ENCODE results near the gene SNX8. TPM values are rescaled to one million over a fixed set of nuclear protein-coding genes. Genes with fewer than 3 reads are reported as not detected.

Gene SNX8
- total and polyA plus RNA-seq, 2 of the 8 experiments (the other 6 are each of a cell fraction or from before 2014, with no cell fraction given): 46.2 to 70.8 TPM

DNA sequence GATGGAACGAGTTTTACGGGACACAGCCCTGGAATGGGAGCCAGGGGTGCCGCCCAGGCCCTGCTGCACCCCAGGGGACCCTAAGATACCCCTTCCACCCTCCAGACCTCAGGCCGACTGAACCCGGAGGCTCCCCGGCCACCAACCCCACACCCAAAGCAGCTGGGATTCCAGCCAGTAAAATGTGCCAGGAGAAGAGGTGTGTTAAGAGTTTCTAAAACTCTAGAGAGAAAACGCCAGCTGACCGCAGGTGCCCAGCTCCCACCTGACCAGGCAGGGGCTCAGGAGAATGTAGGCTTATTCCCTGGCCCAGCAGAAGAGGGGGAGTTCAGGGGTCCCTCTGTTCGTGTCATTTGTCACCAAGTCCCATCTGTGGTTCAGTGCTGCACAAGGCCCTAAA lies 54.8 kb downstream of the SNX8 start:
- Histone ChIP-seq H3K18ac (ENCODE audit: extremely low read depth, low read length) (no peak overlapping the region), H4K91ac (replicated peaks; ENCODE audit: insufficient read length, low read length) (no peak overlapping the region), H3K27me3 (replicated peaks in 1 of 4; ENCODE audit: control insufficient read depth in 3 of 4, extremely low read depth in 1 of 4, insufficient read depth in 3 of 4, low read length in 3 of 4) (no peaks in the 10 kb centered on the region), H3K23ac (ENCODE audit: insufficient read length) (no peak overlapping the region), H4K20me1 (replicated peaks in 1 of 2; ENCODE audit: control insufficient read depth in 1 of 2, insufficient read depth in 2 of 2, low read length in 2 of 2) (peaks cover 0 to 11% of the 10 kb centered on the region in 2 experiments), H3K9ac (replicated peaks in 1 of 4; ENCODE audit: extremely low read depth in 1 of 4, low read depth in 3 of 4, low read length in 3 of 4) (no peak overlapping the region), H3K4me1 (replicated peaks in 1 of 4; ENCODE audit: control insufficient read depth in 3 of 4, insufficient read depth in 4 of 4, low read length in 3 of 4) (no peaks in the 10 kb centered on the region), H4K5ac (ENCODE audit: insufficient read length, low read depth, low read length) (no peak overlapping the region), H3K27ac (ENCODE audit: low read depth, low read length) (no peak overlapping the region), H2BK20ac (ENCODE audit: low read length) (no peak overlapping the region), H3K14ac (ENCODE audit: insufficient read length) (no peak overlapping the region), H3K4me3 (ENCODE audit: extremely low read depth in 1 of 4, insufficient read depth in 2 of 4, low read depth in 3 of 4, low read length in 4 of 4) (no peak overlapping the region), H3K79me1 (ENCODE audit: low read depth, low read length) (no peaks in the 10 kb centered on the region), H2BK12ac (ENCODE audit: low read depth, low read length) (no peak overlapping the region), H3K79me2 (ENCODE audit: control insufficient read depth in 1 of 2, insufficient read depth in 2 of 2, low read length in 2 of 2) (no peaks in the 10 kb centered on the region), H3K36me3 (ENCODE audit: control insufficient read depth in 2 of 4, insufficient read depth in 4 of 4, low read length in 3 of 4) (peaks cover 4 to 14% (median 5%) of the 10 kb centered on the region in 4 experiments; a peak in 5 of 8 replicates), H3K56ac (replicated peaks; ENCODE audit: insufficient read length, low read depth, low read length) (no peak overlapping the region), H3K4me2 (ENCODE audit: insufficient read depth in 1 of 2, low read depth in 2 of 2, low read length in 2 of 2) (no peak overlapping the region), H3K23me2 (ENCODE audit: low read depth, low read length) (no peaks in the 10 kb centered on the region), H4K8ac (ENCODE audit: extremely low read depth, insufficient read depth, low read length) (no peak overlapping the region), H2BK15ac (ENCODE audit: low read length) (no peak overlapping the region), H2BK120ac (replicated peaks; ENCODE audit: low read depth, low read length) (no peak overlapping the region), H2AFZ (ENCODE audit: low read length) (no peak overlapping the region), H3K9me3 (ENCODE audit: insufficient read depth in 2 of 2, low read depth in 1 of 2, low read length in 1 of 2) (no peaks in the 10 kb centered on the region), H3K4ac (replicated peaks; ENCODE audit: insufficient read length, low read depth, low read length) (no peak overlapping the region), H2AK5ac (ENCODE audit: low read depth, low read length) (no peak overlapping the region), H2BK5ac (ENCODE audit: low read depth, low read length) (no peak overlapping the region)
- 92% methylated on average over 9 of the region's 9 CpGs; no CpG with 5 or more reads in 1 of the 2 experiments for WGBS, 2 experiments (ENCODE audit: extremely low coverage in 1 of 2, insufficient coverage in 1 of 2, insufficient read length in 1 of 2, insufficient replicate concordance in 2 of 2, low coverage in 1 of 2, low lambda C conversion rate in 2 of 2, missing lambda C conversion rate in 1 of 2)
- FAIRE-seq (no peak), DNase-seq (ENCODE audit: low read depth in 1 of 2, low spot score in 2 of 2) (no peak)
- CTCF ChIA-PET (ENCODE audit: partially characterized antibody): interaction anchor here (0.6 to 7.4 kb wide), 7 partner anchors 11 to 376 kb away, joined by 3 to 38 read pairs (median 3); no protein-coding TSS in a partner anchor
- TF ChIP-seq ATF3 (IDR thresholded peaks at IDR 0.05; ENCODE audit: insufficient read depth, low read depth, low read length) (no peak), SP1 (IDR thresholded peaks at IDR 0.05; ENCODE audit: low read depth, low read length) (no peak), NRF1 (IDR thresholded peaks at IDR 0.05; ENCODE audit: low read depth, low read length) (no peak), JUND (IDR thresholded peaks at IDR 0.05; ENCODE audit: low read length) (no peak), PHF8 (conservative IDR thresholded peaks at IDR 0.05; ENCODE audit: low read depth, low read length) (no peak), GABPA (IDR thresholded peaks at IDR 0.05; ENCODE audit: borderline replicate concordance, insufficient read depth, low read length) (no peak)
- POLR2A ChIA-PET (ENCODE audit: partially characterized antibody): interaction anchor here (0.7 to 4.1 kb wide), 7 partner anchors 10 to 94 kb away, joined by 3 to 13 read pairs (median 3); partner anchors contain the start of genes EIF3B and MAD1L1
